Nephron (organoid): ENCODE data around the gene SDK2.
A peak's percentile ranks its signal among the peaks of the same experiment; 100 is the strongest.

Experiments used
- H3K27ac Mint-ChIP-seq, 3 experiments: 2 replicates each; pipeline ENCODE4 v1.8.0; 2020; ENCODE audit warnings: mixed read lengths in 3 of 3, mild to moderate bottlenecking in 2 of 3, moderate library complexity in 1 of 3
- H3K27me3 Mint-ChIP-seq: 2 replicates; pipeline ENCODE4 v1.8.0; 2021; ENCODE audit warnings: low read depth, mild to moderate bottlenecking, moderate library complexity, mixed read lengths
- H3K36me3 Mint-ChIP-seq: 2 replicates; pipeline ENCODE4 v1.8.0; 2020; ENCODE audit warnings: low read depth, mixed read lengths
- H3K4me1 Mint-ChIP-seq: 2 replicates; pipeline ENCODE4 v1.8.0; 2020; ENCODE audit warnings: mixed read lengths
- H3K4me3 Mint-ChIP-seq, 3 experiments: 2 replicates each; pipeline ENCODE4 v1.8.0; 2020; ENCODE audit warnings: mild to moderate bottlenecking in 3 of 3, mixed read lengths in 3 of 3, moderate library complexity in 2 of 3
- H3K9me3 Mint-ChIP-seq: 2 replicates; pipeline ENCODE4 v1.8.0; 2020; ENCODE audit warnings: mixed read lengths
- TF ChIP-seq, protein P1 (sequence below), 3 experiments: fragments of 200-600 bp; sonication (generic); IDR thresholded peaks; one replicate each; pipeline ENCODE4 v1.5.0; 2021; ENCODE audit warnings: antibody characterized with exemption in 3 of 3; ENCODE audit not compliant: unreplicated experiment in 3 of 3

Gene SDK2

DNA sequence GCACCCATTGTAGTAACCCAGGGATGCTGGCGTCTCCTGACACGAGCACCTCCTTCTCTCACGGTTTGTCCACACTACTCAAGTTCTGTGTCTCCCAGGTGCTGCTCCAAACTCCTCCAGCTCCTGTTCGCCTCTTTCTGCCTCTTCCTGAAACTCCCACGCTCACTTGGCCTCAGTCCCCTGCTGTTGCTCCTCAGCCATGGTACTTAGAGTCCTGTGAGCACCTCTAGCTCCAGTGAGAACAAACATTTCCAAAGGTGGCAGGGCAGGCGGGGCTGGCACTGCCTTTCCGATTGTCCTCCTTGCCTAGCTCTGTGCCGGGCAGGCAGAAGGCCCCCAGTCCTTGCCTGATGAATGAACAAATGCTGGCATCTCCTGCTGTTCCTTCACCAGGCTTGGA, 146.1 kb downstream of the SDK2 start:
- Mint-ChIP-seq H3K36me3 (peaks cover 2% of the 10 kb centered on the region), H3K4me1 (peaks cover 35% of the 10 kb centered on the region), H3K27me3 (peaks cover 9% of the 10 kb centered on the region), H3K9me3 (no peaks in the 10 kb centered on the region), H3K27ac (no peak overlapping the region), H3K4me3 (no peak overlapping the region)
- TF ChIP-seq, protein P1, sequence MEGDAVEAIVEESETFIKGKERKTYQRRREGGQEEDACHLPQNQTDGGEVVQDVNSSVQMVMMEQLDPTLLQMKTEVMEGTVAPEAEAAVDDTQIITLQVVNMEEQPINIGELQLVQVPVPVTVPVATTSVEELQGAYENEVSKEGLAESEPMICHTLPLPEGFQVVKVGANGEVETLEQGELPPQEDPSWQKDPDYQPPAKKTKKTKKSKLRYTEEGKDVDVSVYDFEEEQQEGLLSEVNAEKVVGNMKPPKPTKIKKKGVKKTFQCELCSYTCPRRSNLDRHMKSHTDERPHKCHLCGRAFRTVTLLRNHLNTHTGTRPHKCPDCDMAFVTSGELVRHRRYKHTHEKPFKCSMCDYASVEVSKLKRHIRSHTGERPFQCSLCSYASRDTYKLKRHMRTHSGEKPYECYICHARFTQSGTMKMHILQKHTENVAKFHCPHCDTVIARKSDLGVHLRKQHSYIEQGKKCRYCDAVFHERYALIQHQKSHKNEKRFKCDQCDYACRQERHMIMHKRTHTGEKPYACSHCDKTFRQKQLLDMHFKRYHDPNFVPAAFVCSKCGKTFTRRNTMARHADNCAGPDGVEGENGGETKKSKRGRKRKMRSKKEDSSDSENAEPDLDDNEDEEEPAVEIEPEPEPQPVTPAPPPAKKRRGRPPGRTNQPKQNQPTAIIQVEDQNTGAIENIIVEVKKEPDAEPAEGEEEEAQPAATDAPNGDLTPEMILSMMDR (IDR thresholded peaks at IDR 0.05; ENCODE audit: unreplicated experiment in 3 of 3), result no peak

DNA sequence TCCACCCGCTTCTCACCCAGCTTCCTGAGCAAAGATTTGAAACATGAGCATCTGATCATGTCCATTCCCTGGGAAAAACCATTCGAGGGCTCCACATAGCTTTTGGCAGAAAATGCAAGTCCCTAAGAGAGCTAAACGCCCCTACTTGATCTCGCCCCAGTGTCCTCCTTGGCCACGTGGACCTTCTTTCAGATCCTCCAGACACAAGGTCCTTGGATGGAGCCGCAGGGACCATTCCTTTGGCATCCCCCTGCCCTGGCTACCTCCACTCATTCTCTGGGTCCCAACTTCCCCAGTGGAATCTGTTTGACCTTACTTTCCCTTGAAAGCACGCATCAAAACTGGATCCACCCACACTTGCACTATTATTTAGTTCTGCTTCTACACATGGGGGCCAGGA, 146.5 kb downstream of the SDK2 start:
- Mint-ChIP-seq H3K4me1 (peaks cover 40% of the 10 kb centered on the region), H3K9me3 (no peaks in the 10 kb centered on the region), H3K27ac (no peak overlapping the region), H3K36me3 (no peaks in the 10 kb centered on the region), H3K4me3 (no peak overlapping the region), H3K27me3 (peaks cover 9% of the 10 kb centered on the region)
- TF ChIP-seq, protein P1 (IDR thresholded peaks at IDR 0.05; ENCODE audit: unreplicated experiment in 3 of 3), result no peak

GRCh38 chr17:73496232-73496631, 148.0 kb downstream of the SDK2 start:
- H3K27ac Mint-ChIP-seq, result no peak overlapping the region
- peaks cover 50% of the 10 kb centered on the region for H3K4me1 Mint-ChIP-seq
- no peaks in the 10 kb centered on the region for H3K36me3 Mint-ChIP-seq
- H3K27me3 Mint-ChIP-seq, result peaks cover 9% of the 10 kb centered on the region
- no peak overlapping the region for H3K4me3 Mint-ChIP-seq
- TF ChIP-seq, protein P1 (IDR thresholded peaks at IDR 0.05; ENCODE audit: unreplicated experiment in 3 of 3), result no peak
- no peaks in the 10 kb centered on the region for H3K9me3 Mint-ChIP-seq

DNA sequence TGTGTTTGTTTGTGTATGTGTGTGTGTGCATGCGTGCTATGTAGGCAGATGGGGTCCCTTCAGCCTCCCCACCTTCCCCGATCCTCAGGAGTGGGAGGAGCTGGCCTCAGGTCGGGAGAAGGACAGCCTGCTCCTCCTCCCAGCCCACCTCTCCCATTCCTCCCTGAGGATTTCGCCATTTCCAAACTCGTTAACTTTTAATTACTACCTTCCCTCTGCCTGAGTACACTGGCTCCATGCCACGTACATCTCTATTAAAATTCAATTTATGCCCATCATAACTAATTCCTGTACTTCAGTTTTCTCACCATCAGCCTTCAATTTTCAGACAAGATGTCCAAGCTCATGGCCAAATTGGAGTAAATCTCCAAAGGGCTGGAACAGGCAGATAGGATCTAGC, 148.6 kb downstream of the SDK2 start:
- TF ChIP-seq, protein P1 (IDR thresholded peaks at IDR 0.05; ENCODE audit: unreplicated experiment in 3 of 3), result no peak
- Mint-ChIP-seq H3K27me3 (peaks cover 9% of the 10 kb centered on the region), H3K27ac (peak overlapping the region in 1 of 3 experiments; percentile 26), H3K4me3 (no peak overlapping the region), H3K36me3 (no peaks in the 10 kb centered on the region), H3K4me1 (peaks cover 50% of the 10 kb centered on the region), H3K9me3 (no peaks in the 10 kb centered on the region)

- Mint-ChIP-seq H3K27ac (no peak overlapping the region), H3K4me3 (no peak overlapping the region), H3K27me3 (peaks cover 9% of the 10 kb centered on the region), H3K4me1 (peaks cover 50% of the 10 kb centered on the region), H3K36me3 (no peaks in the 10 kb centered on the region), H3K9me3 (no peaks in the 10 kb centered on the region)
- TF ChIP-seq, protein P1 (IDR thresholded peaks at IDR 0.05; ENCODE audit: unreplicated experiment in 3 of 3), result no peak
Measured at GRCh38 chr17:73494950-73495349, 149.3 kb downstream of the SDK2 start.
